Ovary (tissue), 3 donors: ENCODE data around the gene CTSG.

Experiments used
- CTCF ChIP-seq, 3 donors: fragments of 450-650 bp in 2 of 3; fragments of 200-600 bp in 1 of 3; IDR thresholded peaks; one replicate each; pipeline versions ENCODE4 v1.5.1 to v1.8.0; 2016 to 2022; ENCODE audit warnings: antibody characterized with exemption in 3 of 3, mild to moderate bottlenecking in 1 of 3
- POLR2A ChIP-seq: fragments of 450-650 bp; IDR thresholded peaks from one replicate; pipeline ENCODE4 v1.6.1; 2017; ENCODE audit warnings: antibody characterized with exemption, mild to moderate bottlenecking, moderate library complexity
- donor health status: DM: no; HTN: no; CAD: no.

- TF ChIP-seq CTCF (IDR thresholded peaks at IDR 0.05) (no peak), POLR2A (no peak)
These were observed 30.2 kb upstream of the CTSG start for GRCh38 chr14:24606297-24606696.
